GOT3 (cell line): ENCODE data around the gene SLC22A7.
"Not testable (repeated sequence)": the region's sequence is repeated elsewhere in the genome, so short reads cannot be mapped to it uniquely, and the experiment has no call there.

Experiments used
- DNase-seq: peaks from one replicate; lab custom pipeline; 2025; ENCODE audit warnings: mixed read lengths; lab: John Stamatoyannopoulos, UW

SLC22A7 gene

GRCh38 chr6:43339168-43339567, 41.1 kb downstream of the SLC22A7 start:
- DNase-seq: no peak

DNA sequence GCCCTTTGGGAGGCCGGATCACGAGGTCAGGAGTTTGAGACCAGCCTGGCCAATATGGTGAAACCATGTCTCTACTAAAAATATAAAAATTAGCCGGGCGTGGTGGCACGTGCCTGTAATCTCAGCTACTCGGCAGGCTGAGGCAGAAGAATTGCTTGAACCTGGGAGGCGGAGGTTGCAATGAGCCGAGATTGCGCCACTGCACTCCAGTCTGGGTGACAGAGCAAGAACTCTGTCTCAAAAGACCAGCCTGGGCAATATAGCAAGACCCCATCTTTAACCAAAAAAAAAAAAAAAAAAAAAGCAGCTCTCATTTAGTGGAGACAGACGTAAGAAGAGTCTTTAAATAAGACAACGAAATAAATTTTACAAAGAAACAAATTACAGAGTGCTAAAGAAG, 48.2 kb downstream of the SLC22A7 start:
- not testable (repeated sequence) for DNase-seq

DNA sequence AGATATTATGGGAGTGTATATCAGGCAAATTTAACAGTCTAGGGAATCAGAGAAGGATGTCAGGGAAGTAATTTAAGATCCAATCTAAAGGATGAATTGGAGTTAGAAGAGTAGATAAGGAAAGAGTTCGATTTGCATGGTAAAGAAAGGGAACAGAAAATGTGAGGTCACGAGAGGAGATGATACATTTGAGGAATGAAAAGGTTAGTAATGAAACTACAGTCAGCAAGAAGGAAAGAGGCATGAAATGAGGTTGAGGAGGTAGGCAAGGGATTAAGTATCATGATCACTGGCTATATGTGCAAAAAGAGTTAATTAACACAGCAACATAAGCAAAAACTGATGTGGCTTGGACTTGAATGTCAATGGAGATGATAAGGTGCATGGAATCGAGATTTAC, 49.0 kb downstream of the SLC22A7 start:
- no peak for DNase-seq

DNA sequence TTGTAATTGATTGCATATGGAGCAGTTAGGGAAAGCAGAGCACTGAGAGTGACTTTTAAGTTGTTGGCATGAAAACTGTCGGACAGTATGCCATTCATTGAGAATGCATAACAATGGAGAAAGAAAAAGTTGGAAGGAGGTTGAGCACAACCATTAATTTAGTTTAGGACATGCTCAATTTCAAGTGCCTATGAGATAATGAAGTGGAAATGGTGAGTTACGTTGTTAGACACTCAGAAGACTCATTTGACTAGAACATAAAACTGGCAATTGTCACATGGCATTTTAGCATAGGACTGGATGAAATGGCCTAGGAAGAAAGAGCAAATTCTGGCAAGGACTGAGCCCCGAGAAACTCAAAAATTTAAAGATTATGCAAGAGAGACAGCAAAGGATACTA, 49.4 kb downstream of the SLC22A7 start:
- DNase-seq: no peak

DNA sequence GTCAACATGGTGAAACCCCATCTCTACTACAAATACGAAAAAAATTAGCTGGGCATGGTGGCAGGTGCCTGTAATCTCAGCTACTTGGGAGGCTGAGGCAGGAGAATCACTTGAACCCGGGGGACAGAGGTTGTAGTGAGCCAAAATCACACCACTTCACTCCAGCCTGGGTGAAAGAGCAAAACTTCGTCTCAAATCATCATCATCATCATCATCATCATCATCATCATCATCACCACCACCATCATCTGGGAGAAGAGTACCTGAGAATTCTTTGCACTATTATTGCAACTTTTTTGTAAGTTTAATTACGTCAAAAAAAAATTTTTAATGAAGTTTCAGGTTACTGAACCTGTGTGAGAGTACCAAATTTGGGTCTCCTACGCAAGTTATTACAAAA, 53.9 kb downstream of the SLC22A7 start:
- not testable (repeated sequence) for DNase-seq
